ENCODE data around the gene MB21D2.

The MB21D2 gene

GRCh38 chr3:192830291-192831110 lies 87.2 kb downstream of the MB21D2 start:
- DNase-seq: no peak

- no peak for DNase-seq
These were observed 89.6 kb downstream of the MB21D2 start for GRCh38 chr3:192827863-192828594.

GRCh38 chr3:192827208-192827607 lies 90.4 kb downstream of the MB21D2 start:
- DNase-seq: no peak

- no peak for DNase-seq
These were observed 91.2 kb downstream of the MB21D2 start for GRCh38 chr3:192826214-192827006.

GRCh38 chr3:192825657-192826200 lies 91.9 kb downstream of the MB21D2 start:
- peak; percentile 21 for DNase-seq

GRCh38 chr3:192825216-192825615 lies 92.4 kb downstream of the MB21D2 start:
- no peak for DNase-seq

GRCh38 chr3:192824313-192824712 lies 93.3 kb downstream of the MB21D2 start:
- DNase-seq: no peak

- DNase-seq: no peak
These were observed 96.5 kb downstream of the MB21D2 start for GRCh38 chr3:192821161-192821560.

- no peak for DNase-seq
These were observed 97.5 kb downstream of the MB21D2 start for GRCh38 chr3:192820161-192820560.

- DNase-seq: no peak
These were observed 98.6 kb downstream of the MB21D2 start for GRCh38 chr3:192819001-192819569.

GRCh38 chr3:192818126-192818525 lies 99.5 kb downstream of the MB21D2 start:
- DNase-seq: no peak

- no peak for DNase-seq
These were observed 100.2 kb downstream of the MB21D2 start for GRCh38 chr3:192817506-192817905.

- DNase-seq: no peak
These were observed 100.6 kb downstream of the MB21D2 start for GRCh38 chr3:192817053-192817452.

- DNase-seq: peak; percentile 4
These were observed 101.3 kb downstream of the MB21D2 start for GRCh38 chr3:192816351-192816750.

GRCh38 chr3:192812743-192813383 lies 104.8 kb downstream of the MB21D2 start:
- DNase-seq: no peak

- DNase-seq: no peak
These were observed 111.9 kb downstream of the MB21D2 start for GRCh38 chr3:192805711-192806110.

GRCh38 chr3:192804502-192804901 lies 113.2 kb downstream of the MB21D2 start:
- DNase-seq: no peak

- no peak for DNase-seq
These were observed 114.4 kb downstream of the MB21D2 start for GRCh38 chr3:192802957-192803899.

GRCh38 chr3:192801985-192802384 lies 115.7 kb downstream of the MB21D2 start:
- no peak for DNase-seq

- no peak for DNase-seq
These were observed 117.9 kb downstream of the MB21D2 start for GRCh38 chr3:192799721-192800120.

- no peak for DNase-seq
These were observed 122.6 kb downstream of the MB21D2 start for GRCh38 chr3:192795021-192795420.

Data from SHP77 treated with DMSO at 0.1 percent for 48 hours (cell line).